HG02759 (cell line): ENCODE measurements around the gene PDK1.
"Not testable (repeated sequence)": the region's sequence is repeated elsewhere in the genome, so short reads cannot be mapped to it uniquely, and the experiment has no call there.

Source experiments
- ATAC-seq: cut with Tn5 transposase; IDR thresholded peaks from one replicate; pipeline ENCODE4 v1.9.1; 2021; ENCODE audit warnings: mild to moderate bottlenecking, moderate library complexity; ENCODE audit not compliant: unreplicated experiment

The PDK1 gene

GRCh38 chr2:172592190-172592589, 36.3 kb downstream of the PDK1 start:
- ATAC-seq = not testable (repeated sequence)

DNA sequence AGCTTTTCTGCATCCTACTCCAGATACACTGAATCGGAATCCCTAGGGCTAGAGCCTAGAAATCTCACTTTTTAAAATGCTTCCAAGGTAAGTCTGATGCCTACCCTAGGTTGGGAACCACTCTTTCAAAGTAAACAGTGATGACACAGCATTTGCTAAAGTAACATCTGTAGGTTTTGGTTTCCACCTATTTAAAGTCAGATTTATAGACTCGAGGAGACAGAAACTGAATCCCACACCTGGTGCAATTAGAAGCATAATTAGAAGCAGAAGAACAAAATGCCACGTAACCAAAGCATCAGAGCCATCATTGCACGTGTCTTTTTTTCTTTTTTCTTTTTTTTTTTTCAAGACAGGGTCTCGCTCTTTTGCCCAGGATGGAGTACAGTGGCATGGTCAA, 40.9 kb downstream of the PDK1 start:
- ATAC-seq = no peak

DNA sequence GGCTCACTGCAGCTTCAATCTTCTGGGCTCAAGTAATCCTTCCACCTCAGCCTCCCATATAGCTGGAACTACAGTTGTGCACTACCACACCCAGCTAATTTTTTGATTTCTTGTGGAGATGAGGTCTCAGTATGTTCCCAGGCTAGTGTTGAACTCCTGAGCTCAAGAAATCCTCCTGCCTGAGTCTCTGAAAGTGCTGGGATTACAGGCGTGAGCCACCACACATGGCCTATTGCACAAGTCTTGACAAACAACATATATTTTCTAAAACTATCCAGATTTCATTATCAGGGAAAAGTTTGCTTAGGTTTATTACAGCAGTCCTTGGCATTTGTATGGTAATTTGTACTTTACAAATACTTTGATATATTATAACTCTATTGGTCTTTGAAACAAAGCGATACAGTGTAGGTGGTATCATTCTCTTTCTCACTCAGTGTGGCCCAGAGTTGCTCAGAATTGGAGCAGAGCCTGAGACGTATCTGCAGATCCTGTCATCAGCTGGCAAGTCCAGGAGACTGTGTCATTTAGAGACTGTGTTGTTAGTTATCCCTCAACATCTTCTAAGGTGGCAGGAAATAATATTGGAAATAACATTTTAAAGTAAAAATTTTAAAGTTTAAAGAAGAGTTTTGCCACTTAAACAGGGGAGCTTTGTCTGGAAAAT, 41.4 kb downstream of the PDK1 start:
- no peak for ATAC-seq

GRCh38 chr2:172599947-172600346, 44.1 kb downstream of the PDK1 start:
- ATAC-seq = no peak

DNA sequence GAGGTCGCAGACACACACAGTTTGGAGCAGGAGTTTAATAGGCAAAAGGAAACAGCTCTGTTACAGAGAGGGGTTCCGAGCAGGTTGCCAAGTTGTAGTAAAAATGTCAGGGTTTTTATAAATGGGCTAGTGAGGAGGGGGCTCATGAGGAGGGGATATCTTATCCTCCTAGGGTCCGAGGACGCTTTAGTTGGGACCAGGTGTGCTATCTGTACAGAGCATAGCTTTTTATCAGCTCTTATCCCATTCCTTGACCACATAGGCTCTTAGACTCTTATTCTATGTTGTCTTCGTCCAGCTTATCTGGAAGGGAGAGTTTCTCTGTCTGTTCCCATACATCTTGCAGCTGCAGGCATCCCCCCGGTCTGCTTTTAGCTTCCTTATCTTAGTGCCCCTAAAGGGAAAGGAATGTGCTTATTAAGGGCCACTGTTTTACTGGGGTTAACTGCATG, 44.7 kb downstream of the PDK1 start:
- ATAC-seq = no peak

- no peak for ATAC-seq
Observed at GRCh38 chr2:172606285-172606684, 50.4 kb downstream of the PDK1 start.

- ATAC-seq = no peak
Observed at GRCh38 chr2:172607379-172607928, 51.6 kb downstream of the PDK1 start.

GRCh38 chr2:172609488-172609887, 53.6 kb downstream of the PDK1 start:
- ATAC-seq = no peak

DNA sequence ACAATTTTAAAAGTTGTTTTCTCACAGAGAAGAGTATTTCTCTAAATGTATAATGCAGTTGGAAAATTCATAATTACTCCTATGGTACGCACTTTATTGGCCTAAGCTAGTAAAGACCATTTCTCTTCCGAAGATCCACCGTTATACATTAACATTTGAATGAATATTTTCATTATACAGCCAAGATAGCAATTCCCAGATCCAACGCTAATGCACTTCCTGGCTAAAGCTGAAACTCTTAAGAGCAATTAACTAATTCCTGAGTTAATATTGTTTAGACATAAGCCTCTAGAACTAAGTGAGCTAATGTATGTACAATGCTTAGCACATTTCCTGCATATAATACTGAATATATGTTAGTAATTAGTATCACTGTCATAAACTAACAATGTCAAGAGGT, 56.2 kb downstream of the PDK1 start:
- no peak for ATAC-seq

GRCh38 chr2:172613040-172613439, 57.1 kb downstream of the PDK1 start:
- ATAC-seq = no peak

DNA sequence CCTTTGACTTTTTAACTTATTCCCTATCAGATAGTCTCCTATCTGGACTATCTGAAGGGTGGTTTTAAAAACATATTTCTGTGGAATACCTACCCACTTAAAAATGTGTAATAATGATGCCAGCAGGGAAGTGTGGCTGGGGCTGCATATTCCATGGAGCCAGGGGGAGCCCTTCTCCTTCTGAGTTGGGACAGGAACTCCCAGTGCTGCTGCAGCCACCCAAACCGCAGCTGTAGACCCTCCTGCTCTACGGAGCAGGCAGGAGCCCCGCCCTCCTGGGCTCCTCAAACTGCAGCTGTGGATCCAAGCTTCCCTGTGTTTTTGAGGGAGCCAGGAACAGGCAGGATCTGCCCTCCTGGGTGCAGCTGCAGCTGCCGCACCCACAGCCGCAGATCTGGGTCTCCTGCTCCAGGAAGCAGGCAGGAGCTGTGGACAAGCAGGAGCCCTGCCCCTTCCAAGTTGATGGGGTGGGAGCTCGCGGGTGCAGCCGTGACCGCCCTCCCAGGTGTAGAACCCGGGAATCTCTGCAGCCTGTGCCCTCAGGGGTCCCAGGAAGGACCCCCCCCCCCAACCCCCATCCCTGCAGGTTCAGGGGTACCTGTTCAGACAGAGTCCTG, 57.8 kb downstream of the PDK1 start:
- no peak for ATAC-seq

DNA sequence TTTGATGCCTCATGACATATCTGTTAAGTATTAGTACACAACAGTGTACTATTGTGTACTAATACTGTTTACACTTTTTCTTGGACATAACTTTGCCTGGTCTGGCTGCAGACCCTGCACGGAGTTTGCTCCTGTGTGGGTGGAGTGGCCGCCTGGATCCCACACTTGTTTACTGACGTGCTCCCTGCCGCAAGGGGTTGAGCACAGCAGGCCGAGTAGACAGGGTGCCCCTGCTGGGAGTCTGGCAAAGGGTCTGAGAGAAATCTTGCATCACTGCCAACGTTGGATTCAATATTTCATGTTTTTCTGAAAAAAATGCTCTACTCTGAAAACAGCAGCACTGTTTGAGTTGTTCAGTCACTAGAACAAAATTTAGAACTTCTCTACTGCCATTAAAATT, 59.0 kb downstream of the PDK1 start:
- no peak for ATAC-seq

DNA sequence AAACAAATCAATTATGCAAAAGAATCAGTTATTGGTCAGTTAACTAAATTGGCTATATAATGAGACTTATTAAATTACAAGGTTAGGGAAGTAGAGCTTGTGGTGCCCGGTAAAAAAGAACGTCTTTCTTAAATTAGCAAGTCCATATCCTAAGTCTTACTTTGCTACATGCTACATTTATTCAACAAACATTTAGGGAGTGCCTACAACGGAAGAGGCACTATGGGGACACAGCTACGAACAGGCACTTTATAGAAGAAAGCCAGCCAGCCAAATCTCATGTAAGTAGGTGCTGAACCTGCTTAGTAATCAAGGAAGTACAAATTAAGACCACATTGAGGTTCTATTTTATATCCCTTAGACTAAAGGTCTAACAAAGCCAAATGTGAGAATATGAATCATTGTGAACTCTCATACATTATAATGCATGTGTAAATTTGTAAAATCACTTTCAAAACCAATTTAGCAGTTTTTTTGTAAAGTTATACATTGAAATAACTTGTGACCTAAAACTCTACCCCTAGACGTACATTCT, 59.9 kb downstream of the PDK1 start:
- no peak for ATAC-seq

GRCh38 chr2:172617115-172617514, 61.2 kb downstream of the PDK1 start:
- no peak for ATAC-seq

- ATAC-seq = no peak
Observed at GRCh38 chr2:172623249-172623965, 67.5 kb downstream of the PDK1 start.

DNA sequence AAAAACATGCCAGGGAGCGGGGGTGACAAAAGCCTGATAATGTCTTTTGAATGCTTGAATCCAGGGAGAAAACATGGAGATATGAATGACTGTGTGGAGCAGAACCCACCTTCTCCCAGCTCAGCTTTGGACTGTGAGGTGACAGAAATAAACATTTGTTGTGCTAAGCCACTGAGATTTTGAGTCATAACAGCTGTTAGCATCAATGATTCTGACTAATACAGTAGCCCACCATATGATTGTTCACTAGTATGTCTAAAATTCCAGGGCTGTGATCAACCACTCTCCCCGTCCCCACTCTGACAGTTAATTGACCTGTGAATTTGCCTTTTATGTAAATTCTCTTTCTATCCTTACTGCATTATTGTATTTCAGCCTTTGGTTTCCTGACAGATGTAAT, 69.1 kb downstream of the PDK1 start:
- ATAC-seq = no peak

GRCh38 chr2:172627181-172627580, 71.3 kb downstream of the PDK1 start:
- no peak for ATAC-seq

DNA sequence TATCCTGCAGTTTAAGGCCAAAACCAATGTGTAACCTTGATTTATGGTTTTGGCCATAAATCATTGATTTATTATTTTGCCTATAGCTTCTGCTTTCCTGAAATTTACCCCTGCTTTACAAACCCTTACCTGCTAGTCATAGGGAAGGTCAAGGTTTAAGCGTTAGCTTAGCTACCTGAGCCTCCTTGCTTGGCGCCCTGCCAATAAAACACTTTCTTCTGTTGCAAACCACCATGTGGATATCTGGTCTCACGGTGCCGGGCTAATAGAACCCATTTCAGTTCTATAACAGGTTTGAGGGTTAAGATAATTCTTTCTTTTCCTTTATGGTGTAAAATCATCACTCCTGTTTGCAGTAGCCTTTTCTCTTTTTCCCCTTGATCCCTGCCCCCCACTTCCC, 72.2 kb downstream of the PDK1 start:
- no peak for ATAC-seq

GRCh38 chr2:172629586-172629985, 73.7 kb downstream of the PDK1 start:
- no peak for ATAC-seq

DNA sequence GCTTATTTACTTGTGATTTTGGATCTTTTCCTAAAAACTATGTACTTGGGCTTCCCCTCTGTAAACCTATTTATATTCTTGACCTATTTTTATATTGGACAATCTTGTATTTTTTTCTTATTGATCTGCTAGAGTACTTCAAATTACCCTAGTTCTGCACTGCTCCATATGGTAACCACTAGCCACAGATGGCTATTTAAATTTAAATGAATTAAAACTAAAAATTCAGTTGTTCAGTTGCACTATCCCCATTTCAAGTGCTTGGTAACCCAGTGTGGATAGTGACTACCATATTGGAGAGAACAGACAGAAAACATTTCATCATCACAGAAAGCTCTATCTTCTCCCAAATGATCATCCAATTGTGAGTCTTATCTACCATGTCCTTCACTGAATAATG, 74.3 kb downstream of the PDK1 start:
- no peak for ATAC-seq

- no peak for ATAC-seq
Observed at GRCh38 chr2:172634477-172634876, 78.6 kb downstream of the PDK1 start.

GRCh38 chr2:172635548-172635947, 79.7 kb downstream of the PDK1 start:
- ATAC-seq = no peak
